Adipocyte (in vitro differentiated cells): ENCODE measurements around the gene UGT1A9.
"Not testable (repeated sequence)": the region's sequence is repeated elsewhere in the genome, so short reads cannot be mapped to it uniquely, and the experiment has no call there.

Experiments used
- DNase-seq: peaks from one replicate; pipeline ENCODE4 v3.0.0-alpha.2; 2015; ENCODE audit warnings: low read depth
- H3K27me3 ChIP-seq: replicated peaks from 2 replicates; pipeline ENCODE4 v1.7.0; 2013; ENCODE audit warnings: mild to moderate bottlenecking, low read length, moderate library complexity; ENCODE audit not compliant: control insufficient read depth, insufficient read depth
- H3K36me3 ChIP-seq: 2 replicates; pipeline ENCODE4 v1.7.0; 2013; ENCODE audit warnings: low read length, mild to moderate bottlenecking, moderate library complexity; ENCODE audit not compliant: control insufficient read depth, insufficient read depth, severe bottlenecking
- H3K4me1 ChIP-seq: 2 replicates; pipeline ENCODE4 v1.7.0; 2013; ENCODE audit warnings: mild to moderate bottlenecking, low read length, moderate library complexity; ENCODE audit not compliant: control insufficient read depth, insufficient read depth
- H3K4me3 ChIP-seq: 2 replicates; pipeline ENCODE4 v1.7.0; 2013; ENCODE audit warnings: mild to moderate bottlenecking, low read length, moderate library complexity
- H3K9ac ChIP-seq: 2 replicates; pipeline ENCODE4 v1.7.0; 2013; ENCODE audit warnings: mild to moderate bottlenecking, low read length, moderate library complexity
- H3K9me3 ChIP-seq: 2 replicates; pipeline ENCODE4 v1.7.0; 2013; ENCODE audit warnings: mild to moderate bottlenecking, low read length, moderate library complexity; ENCODE audit not compliant: control insufficient read depth

UGT1A9 gene

GRCh38 chr2:233671290-233672161 lies at the start of gene UGT1A9:
UGT1A9 (plus strand) TSS chr2:233671898; CDS start chr2:233671935, 37 bp downstream.
- no peak within 1 kb of the TSS for H3K4me3 ChIP-seq
- H3K4me1 ChIP-seq: no peaks in the 10 kb centered on the region
- no peaks in the 10 kb centered on the region for H3K36me3 ChIP-seq
- no peak within 1 kb of the TSS for H3K9ac ChIP-seq
- no peak for DNase-seq
- no peaks in the 10 kb centered on the region for H3K9me3 ChIP-seq
- no peaks in the 10 kb centered on the region for H3K27me3 ChIP-seq

DNA sequence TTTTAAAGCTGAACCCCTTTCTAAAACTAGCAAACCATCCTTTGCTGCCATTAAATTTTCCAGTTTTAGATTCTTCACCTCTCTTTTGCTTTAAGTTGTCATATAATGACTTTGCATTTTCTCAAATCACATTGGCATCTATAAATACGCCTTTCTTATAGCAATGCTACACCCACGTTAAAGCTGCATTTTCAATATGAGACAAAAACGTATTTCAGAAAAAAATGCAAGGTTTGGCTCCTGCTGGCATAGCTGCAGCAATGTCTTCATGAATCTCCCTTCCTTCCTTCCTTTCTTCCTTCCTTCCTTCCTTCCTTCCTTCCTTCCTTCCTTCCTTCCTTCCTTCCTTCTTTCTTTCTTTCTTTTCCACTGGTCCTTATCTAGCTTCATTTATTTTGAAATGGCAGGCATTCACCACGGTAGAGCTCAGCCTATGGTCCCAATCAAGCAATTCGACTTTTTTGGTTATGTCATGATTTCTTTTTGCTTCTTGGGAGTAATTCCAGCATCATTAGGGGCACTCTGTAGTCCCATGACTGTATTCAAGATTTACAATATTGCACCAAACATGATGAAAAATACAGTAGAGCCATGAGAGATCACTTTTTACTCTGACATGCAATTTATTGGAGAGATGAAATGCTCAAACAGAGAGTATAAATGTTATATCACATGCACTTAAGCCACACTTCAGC lies 44.2 kb upstream of the UGT1A9 start:
- no peak overlapping the region for H3K9ac ChIP-seq

DNA sequence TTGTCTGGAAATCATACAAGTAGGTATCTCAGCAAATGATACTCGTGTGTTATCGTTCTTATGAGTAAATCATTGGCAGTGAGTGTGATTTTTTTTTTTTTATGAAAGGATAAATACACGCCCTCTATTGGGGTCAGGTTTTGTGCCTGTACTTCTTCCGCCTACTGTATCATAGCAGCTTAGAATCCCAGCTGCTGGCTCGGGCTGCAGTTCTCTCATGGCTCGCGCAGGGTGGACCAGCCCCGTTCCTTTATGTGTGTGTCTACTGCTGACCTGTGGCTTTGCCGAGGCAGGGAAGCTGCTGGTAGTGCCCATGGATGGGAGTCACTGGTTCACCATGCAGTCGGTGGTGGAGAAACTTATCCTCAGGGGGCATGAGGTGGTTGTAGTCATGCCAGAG lies 35.4 kb upstream of the UGT1A9 start, which contains the start of gene UGT1A10:
TSS of gene UGT1A10 (plus strand) at position 143 of the 400 bp plus-strand sequence. CDS start at position 218, 75 bp downstream.
- not testable (repeated sequence) for H3K9ac ChIP-seq, H3K9me3 ChIP-seq, H3K27me3 ChIP-seq, H3K4me1 ChIP-seq, DNase-seq, H3K4me3 ChIP-seq, H3K36me3 ChIP-seq

More for the DNA sequence above, 44.2 kb upstream of the UGT1A9 start:
- no peak for DNase-seq
- no peaks in the 10 kb centered on the region for H3K4me1 ChIP-seq
- H3K36me3 ChIP-seq: no peaks in the 10 kb centered on the region
- no peaks in the 10 kb centered on the region for H3K27me3 ChIP-seq
- H3K9me3 ChIP-seq: peaks cover 20% of the 10 kb centered on the region
- H3K4me3 ChIP-seq: no peak overlapping the region

DNA sequence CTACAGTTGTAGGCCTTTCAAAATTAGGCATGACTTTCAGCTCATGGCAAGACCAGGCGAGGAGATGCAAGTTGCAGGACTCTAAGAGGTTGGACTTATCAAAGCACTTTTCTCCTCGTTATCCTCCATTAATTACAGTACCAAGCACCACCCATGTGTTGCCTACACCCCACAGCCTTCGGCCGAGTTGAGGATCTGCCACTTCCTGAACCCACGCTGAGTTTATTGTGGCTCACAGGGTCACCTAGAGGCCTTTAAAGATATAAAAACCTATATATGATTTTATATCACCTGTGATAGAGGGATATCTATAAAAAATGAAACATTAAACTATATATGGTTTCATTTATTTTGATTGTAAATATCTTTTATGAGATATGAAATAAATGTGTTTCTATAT lies 32.9 kb upstream of the UGT1A9 start:
- peaks cover 8% of the 10 kb centered on the region for H3K9me3 ChIP-seq
- H3K4me3 ChIP-seq: no peak overlapping the region
- no peaks in the 10 kb centered on the region for H3K36me3 ChIP-seq
- H3K4me1 ChIP-seq: no peaks in the 10 kb centered on the region
- no peak overlapping the region for H3K9ac ChIP-seq
- H3K27me3 ChIP-seq: no peaks in the 10 kb centered on the region
- no peak for DNase-seq

- H3K36me3 ChIP-seq: no peaks in the 10 kb centered on the region
- no peaks in the 10 kb centered on the region for H3K4me1 ChIP-seq
- H3K4me3 ChIP-seq: no peak overlapping the region
- no peak overlapping the region for H3K9ac ChIP-seq
- no peak for DNase-seq
- no peaks in the 10 kb centered on the region for H3K27me3 ChIP-seq
- peaks cover 8% of the 10 kb centered on the region for H3K9me3 ChIP-seq
Measured at GRCh38 chr2:233639860-233640259, 31.8 kb upstream of the UGT1A9 start.

DNA sequence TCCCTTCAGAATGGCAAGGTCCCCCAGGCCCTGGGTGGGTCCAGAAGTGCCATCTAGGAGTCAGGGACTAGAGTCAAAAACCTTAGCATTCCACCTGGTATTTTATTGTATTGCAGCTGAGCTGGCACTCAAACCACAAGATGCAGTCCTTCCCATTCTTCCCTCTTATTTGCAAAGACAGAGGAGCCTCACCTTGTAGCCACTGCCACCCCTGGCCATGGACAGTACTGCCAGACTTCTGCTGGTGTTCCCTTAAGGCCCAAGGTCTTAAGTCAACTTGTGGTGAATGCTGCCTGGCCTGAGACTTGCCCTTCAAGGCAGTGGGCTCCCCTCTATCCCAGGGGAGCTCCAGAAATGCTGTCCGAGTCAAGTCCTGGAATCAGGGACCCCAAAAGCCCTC lies 28.6 kb upstream of the UGT1A9 start:
- DNase-seq: no peak
- H3K9me3 ChIP-seq: peaks cover 18% of the 10 kb centered on the region
- no peaks in the 10 kb centered on the region for H3K4me1 ChIP-seq

DNA sequence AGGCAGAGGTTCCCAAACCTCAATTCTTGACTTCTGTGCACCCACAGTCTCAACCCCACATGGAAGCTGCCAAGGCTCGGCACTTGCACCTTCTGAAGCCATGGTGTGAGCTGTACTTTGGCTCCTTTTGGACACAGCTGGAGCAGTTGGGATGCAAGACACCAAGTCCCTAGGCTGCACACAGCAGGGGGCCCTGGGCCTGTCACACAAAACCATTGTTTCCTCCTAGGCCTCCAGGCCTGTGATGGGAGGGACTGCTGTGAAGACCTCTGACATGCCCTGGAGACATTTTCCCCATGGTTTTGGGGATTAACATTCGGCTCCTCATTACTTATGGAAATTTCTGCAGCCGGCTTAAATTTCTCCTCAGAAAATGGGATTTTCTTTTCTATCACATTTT lies 25.7 kb upstream of the UGT1A9 start:
- not testable (repeated sequence) for H3K27me3 ChIP-seq, H3K9ac ChIP-seq, H3K4me3 ChIP-seq, DNase-seq, H3K4me1 ChIP-seq, H3K36me3 ChIP-seq
- H3K9me3 ChIP-seq: peaks cover 18% of the 10 kb centered on the region

More for the DNA sequence above, 28.6 kb upstream of the UGT1A9 start:
- H3K36me3 ChIP-seq: no peaks in the 10 kb centered on the region
- no peaks in the 10 kb centered on the region for H3K27me3 ChIP-seq
- H3K4me3 ChIP-seq: no peak overlapping the region
- H3K9ac ChIP-seq: no peak overlapping the region

DNA sequence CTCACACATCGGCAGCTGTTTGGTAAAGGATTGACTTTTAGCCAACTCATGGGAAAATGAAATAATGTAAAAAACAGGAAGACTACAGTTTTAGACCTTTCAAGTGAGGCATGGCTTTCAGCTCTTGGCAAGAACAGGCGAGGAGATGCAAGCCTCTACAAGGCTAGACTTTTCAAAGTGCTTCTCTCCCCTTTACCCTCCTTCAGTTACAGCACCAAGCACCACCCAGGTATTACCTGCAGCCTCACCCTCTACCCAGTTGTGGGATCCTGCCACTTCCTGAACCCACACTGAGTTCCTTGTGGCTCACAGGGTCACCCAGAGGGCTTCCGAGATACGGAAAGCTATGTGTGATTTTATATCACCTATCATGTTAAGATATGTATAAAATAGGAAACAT lies 20.7 kb upstream of the UGT1A9 start:
- Histone ChIP-seq H3K9me3 (peaks cover 8% of the 10 kb centered on the region), H3K4me1 (no peaks in the 10 kb centered on the region), H3K9ac (no peak overlapping the region), H3K27me3 (no peaks in the 10 kb centered on the region), H3K4me3 (no peak overlapping the region), H3K36me3 (no peaks in the 10 kb centered on the region)
- DNase-seq: no peak

- H3K9me3 ChIP-seq: peaks cover 6% of the 10 kb centered on the region
- no peaks in the 10 kb centered on the region for H3K36me3 ChIP-seq
- H3K4me3 ChIP-seq: no peak overlapping the region
- H3K9ac ChIP-seq: no peak overlapping the region
- DNase-seq: no peak
- H3K27me3 ChIP-seq: no peaks in the 10 kb centered on the region
- H3K4me1 ChIP-seq: no peaks in the 10 kb centered on the region
Measured at GRCh38 chr2:233651430-233651829, 20.3 kb upstream of the UGT1A9 start.

DNA sequence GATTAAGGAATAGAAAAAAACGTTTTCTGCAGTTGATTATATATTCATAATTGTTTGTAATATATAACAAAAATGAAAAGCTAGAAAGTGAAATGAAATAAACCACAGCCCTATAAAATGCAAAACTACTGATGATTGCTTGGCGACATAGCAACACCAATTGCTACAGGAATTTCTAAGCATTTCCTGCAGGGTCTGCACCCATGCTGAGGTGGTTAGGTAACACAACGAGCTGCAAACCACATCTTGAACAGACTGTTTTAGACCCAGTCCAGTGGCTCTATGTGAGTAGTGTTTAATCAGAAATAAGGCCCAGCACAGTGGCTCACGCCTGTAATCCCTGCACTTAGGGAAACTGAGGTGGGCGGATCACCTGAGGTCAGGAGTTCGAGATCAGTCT lies 17.2 kb upstream of the UGT1A9 start:
- peaks cover 3% of the 10 kb centered on the region for H3K27me3 ChIP-seq
- H3K9ac ChIP-seq: no peak overlapping the region
- no peak overlapping the region for H3K4me3 ChIP-seq
- DNase-seq: no peak
- no peaks in the 10 kb centered on the region for H3K36me3 ChIP-seq
- H3K9me3 ChIP-seq: no peaks in the 10 kb centered on the region
- no peaks in the 10 kb centered on the region for H3K4me1 ChIP-seq

- no peak for DNase-seq
- peaks cover 3% of the 10 kb centered on the region for H3K27me3 ChIP-seq
- no peaks in the 10 kb centered on the region for H3K36me3 ChIP-seq
- H3K9me3 ChIP-seq: no peaks in the 10 kb centered on the region
- no peak overlapping the region for H3K4me3 ChIP-seq
- no peaks in the 10 kb centered on the region for H3K4me1 ChIP-seq
- no peak overlapping the region for H3K9ac ChIP-seq
Measured at GRCh38 chr2:233655043-233655442, 16.7 kb upstream of the UGT1A9 start.
